ENCODE data around the gene PCGF3. TPM values are rescaled to one million over a fixed set of nuclear protein-coding genes. Genes with fewer than 3 reads are reported as not detected.
A peak's percentile ranks its signal among the peaks of the same experiment; 100 is the strongest.
"Not testable (repeated sequence)": the region's sequence is repeated elsewhere in the genome, so short reads cannot be mapped to it uniquely, and the experiment has no call there.

PCGF3 gene
- total RNA-seq, 1 donor from 2014 or later, result 55.4 TPM

DNA sequence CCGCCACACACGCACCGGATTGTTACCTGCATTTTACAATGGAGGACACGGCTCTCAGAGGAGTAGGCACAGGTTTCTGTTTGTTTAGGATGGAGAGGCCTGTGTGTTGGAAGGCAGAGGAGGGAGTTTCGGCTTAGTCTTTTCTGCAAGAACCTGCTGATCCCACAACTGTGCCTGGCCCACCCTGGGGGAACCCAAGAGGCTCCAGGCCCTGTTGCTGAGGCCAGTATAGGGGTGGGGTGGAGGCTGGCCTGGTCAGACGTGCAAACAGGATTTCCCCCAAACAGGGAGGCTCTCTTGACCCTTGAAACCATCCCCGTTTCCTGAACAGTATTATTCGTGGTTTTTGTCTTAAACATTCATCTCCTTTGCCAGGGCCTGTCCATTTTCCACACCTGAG is 15.9 kb upstream of the PCGF3 start:
- Mint-ChIP-seq H3K27me3 (ENCODE audit: low read depth) (peaks cover 5% of the 10 kb centered on the region), H3K27ac (ENCODE audit: unreplicated experiment) (no peak overlapping the region), H3K36me3 (ENCODE audit: low read depth) (no peaks in the 10 kb centered on the region), H3K9me3 (ENCODE audit: low read depth) (no peaks in the 10 kb centered on the region), H3K4me1 (ENCODE audit: low read depth) (peaks cover 11% of the 10 kb centered on the region), H3K4me3 (ENCODE audit: unreplicated experiment) (no peak overlapping the region)
- no peak for DNase-seq (ENCODE audit: low spot score)
- TF ChIP-seq, protein P1, sequence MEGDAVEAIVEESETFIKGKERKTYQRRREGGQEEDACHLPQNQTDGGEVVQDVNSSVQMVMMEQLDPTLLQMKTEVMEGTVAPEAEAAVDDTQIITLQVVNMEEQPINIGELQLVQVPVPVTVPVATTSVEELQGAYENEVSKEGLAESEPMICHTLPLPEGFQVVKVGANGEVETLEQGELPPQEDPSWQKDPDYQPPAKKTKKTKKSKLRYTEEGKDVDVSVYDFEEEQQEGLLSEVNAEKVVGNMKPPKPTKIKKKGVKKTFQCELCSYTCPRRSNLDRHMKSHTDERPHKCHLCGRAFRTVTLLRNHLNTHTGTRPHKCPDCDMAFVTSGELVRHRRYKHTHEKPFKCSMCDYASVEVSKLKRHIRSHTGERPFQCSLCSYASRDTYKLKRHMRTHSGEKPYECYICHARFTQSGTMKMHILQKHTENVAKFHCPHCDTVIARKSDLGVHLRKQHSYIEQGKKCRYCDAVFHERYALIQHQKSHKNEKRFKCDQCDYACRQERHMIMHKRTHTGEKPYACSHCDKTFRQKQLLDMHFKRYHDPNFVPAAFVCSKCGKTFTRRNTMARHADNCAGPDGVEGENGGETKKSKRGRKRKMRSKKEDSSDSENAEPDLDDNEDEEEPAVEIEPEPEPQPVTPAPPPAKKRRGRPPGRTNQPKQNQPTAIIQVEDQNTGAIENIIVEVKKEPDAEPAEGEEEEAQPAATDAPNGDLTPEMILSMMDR (IDR thresholded peaks at IDR 0.05), result no peak

DNA sequence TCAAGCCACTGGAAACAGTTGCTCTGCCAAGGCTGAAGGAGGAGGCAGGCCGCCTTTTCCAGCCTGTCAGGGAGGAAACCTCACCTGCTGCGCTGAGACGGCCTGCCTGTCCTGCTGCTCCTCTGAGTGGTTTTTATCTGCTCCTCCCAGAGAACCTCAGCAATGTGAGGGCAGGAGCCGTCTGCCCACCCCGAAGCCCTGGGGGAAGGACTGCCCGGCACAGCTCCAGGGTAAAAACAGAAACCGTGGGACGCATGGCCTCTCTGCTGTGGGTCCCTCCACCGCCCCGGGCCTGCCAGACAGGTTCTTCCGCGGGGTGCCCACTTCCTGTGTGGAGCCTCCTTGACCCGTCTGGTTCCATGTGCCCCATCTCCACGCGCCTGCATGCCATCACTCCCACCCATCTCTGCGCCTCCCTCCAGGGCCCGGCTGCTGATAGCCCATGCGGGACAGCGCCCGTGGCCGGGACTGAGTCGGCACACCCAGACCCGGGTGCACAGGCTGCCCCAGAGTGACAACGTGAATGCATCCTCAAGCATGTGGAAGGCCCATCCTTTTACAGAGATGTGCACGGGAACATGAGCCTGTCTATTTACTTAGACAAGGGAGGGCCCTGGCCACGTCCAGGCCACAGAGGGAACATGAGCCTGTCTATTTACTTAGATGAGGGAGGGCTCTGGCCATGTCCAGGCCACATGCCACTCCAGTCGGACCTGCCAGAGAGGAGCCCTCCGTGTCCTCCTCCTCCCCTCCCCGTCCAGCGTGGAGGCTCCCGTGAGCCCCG is 12.7 kb upstream of the PCGF3 start:
- Mint-ChIP-seq H3K36me3 (ENCODE audit: low read depth) (no peaks in the 10 kb centered on the region), H3K27ac (ENCODE audit: unreplicated experiment) (no peak overlapping the region), H3K9me3 (ENCODE audit: low read depth) (no peaks in the 10 kb centered on the region), H3K4me1 (ENCODE audit: low read depth) (peaks cover under 1% of the 10 kb centered on the region), H3K27me3 (ENCODE audit: low read depth) (peaks cover 10% of the 10 kb centered on the region), H3K4me3 (ENCODE audit: unreplicated experiment) (no peak overlapping the region)
- TF ChIP-seq, protein P1 (IDR thresholded peaks at IDR 0.05), result no peak
- DNase-seq (ENCODE audit: low spot score), result no peak

DNA sequence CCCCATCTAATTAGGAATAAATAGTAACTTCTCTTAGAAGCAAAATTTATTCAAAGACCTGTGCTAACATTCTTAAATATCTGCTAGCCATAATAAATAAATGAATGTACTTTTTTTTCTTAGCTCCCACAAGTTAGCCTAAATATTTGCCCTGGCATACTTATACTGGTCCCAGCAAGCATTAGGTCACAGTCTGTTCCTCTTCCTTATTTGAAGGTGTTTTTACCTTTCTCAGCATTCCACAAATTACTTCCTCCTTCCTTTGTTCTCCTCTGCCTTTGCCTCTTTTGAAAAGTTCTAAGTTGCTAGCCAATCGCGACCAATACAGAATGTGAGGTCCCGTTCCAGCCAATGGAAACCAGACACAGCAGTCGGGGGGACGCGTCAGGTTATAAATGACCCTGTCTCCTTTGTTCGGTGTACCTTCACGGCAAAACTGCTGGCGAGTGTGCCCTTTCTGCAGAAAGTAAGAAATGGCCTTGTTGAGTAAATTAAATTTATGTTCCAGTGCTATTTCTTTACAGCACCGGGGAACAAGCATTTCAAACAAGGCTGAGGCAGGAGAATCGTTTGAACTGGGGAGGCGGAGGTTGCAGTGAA is 11.2 kb upstream of the PCGF3 start:
- not testable (repeated sequence) for H3K9me3 Mint-ChIP-seq (ENCODE audit: low read depth); H3K27ac Mint-ChIP-seq (ENCODE audit: unreplicated experiment); H3K4me1 Mint-ChIP-seq (ENCODE audit: low read depth); DNase-seq (ENCODE audit: low spot score); H3K36me3 Mint-ChIP-seq (ENCODE audit: low read depth); H3K4me3 Mint-ChIP-seq (ENCODE audit: unreplicated experiment); H3K27me3 Mint-ChIP-seq (ENCODE audit: low read depth)

DNA sequence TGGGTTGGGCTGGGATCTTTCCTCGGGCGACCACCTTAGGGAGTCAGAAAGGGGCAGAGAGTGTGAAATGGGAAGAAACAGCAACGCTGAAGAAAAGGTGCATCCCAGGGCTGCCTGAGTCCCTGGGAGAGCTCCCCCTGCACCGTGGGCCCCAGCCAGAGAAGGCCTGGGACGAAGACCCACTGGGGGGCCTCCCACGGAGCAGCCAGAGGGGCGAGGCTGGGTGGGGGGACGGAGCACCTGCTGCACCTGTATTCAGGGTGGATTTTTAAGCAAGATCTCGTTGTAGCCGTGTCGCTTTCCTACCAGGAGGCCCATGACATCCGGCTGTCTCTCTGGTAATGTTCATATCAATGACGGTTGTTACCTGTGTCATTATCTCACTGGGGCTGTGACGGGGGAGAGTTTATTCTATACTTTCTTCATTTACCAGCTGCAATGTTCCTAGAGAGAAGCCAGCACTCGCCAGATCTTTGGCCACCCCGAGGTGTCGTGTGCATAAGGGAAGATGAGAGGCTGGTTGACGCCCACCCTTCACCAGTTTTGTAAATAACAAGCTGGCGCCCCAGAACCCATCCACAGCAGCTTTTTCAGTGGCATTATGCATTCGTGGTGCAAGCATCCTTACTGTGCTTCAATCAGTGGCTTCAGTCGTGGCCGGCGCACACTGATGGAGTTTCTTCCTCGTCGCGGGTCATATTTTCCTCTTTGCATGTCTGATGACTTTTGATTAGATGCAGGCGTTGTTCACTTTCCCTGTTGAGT is 5.6 kb upstream of the PCGF3 start:
- Mint-ChIP-seq H3K4me3 (ENCODE audit: unreplicated experiment) (no peak overlapping the region), H3K9me3 (ENCODE audit: low read depth) (no peaks in the 10 kb centered on the region), H3K27ac (ENCODE audit: unreplicated experiment) (no peak overlapping the region), H3K27me3 (ENCODE audit: low read depth) (peaks cover 5% of the 10 kb centered on the region), H3K4me1 (ENCODE audit: low read depth) (no peaks in the 10 kb centered on the region), H3K36me3 (ENCODE audit: low read depth) (no peaks in the 10 kb centered on the region)
- TF ChIP-seq, protein P1 (IDR thresholded peaks at IDR 0.05), result no peak
- no peak for DNase-seq (ENCODE audit: low spot score)

DNA sequence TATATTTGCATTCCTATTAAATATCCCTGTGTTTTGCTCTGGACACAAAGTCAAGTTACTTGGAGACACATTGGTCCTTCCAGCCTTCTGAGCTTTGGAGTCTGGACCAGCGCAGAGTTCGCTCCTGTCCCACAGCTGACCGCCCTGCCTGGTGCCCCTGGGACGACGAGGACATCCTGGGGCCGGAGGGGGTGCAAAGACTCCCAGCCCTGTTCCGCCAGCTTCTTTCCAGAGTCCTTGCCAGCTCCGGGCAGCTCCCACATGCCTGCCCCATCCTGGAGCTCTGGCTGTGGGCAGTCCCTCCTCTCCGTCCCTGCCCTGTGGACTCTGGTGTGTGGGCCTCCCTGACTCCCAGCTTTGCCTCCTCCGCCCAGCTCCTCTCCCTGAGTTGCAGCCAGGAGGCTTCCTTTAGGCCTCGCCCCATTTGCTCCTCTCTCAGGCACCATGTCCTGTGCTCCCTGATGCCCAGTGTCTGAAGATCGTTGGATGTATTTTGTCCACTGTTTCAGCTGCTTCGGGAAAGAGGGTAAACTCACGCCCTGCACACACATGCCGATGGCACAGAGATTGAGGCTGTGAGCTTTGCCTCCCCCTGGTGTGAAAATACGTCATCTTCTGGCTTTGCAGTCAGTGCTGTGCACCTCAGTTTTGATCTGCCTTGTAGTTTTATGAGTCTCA is 4.9 kb upstream of the PCGF3 start:
- TF ChIP-seq, protein P1 (IDR thresholded peaks at IDR 0.05), result peak; percentile 24
- no peak for DNase-seq (ENCODE audit: low spot score)
- Mint-ChIP-seq H3K36me3 (ENCODE audit: low read depth) (no peaks in the 10 kb centered on the region), H3K9me3 (ENCODE audit: low read depth) (no peaks in the 10 kb centered on the region), H3K4me1 (ENCODE audit: low read depth) (peaks cover 2% of the 10 kb centered on the region), H3K27ac (ENCODE audit: unreplicated experiment) (no peak overlapping the region), H3K27me3 (ENCODE audit: low read depth) (peaks cover 4% of the 10 kb centered on the region), H3K4me3 (ENCODE audit: unreplicated experiment) (no peak overlapping the region)

Data from chondrocyte (in vitro differentiated cells).